ENCODE results near the gene SPIRE2.
A peak's percentile ranks its signal among the peaks of the same experiment; 100 is the strongest.
"Not testable (repeated sequence)": the region's sequence is repeated elsewhere in the genome, so short reads cannot be mapped to it uniquely, and the experiment has no call there.

Gene SPIRE2

GRCh38 chr16:89864527-89864820, 36.2 kb downstream of the SPIRE2 start:
- H3K36me3 ChIP-seq (ENCODE audit: control insufficient read depth in 1 of 2, insufficient read depth in 2 of 2, low read length in 2 of 2) = peaks cover 0 to 37% of the 10 kb centered on the region in 2 donors
- H3K9ac ChIP-seq (ENCODE audit: low read depth in 1 of 2, low read length in 2 of 2) = no peak overlapping the region
- no peaks in the 10 kb centered on the region for H3K27me3 ChIP-seq (ENCODE audit: control insufficient read depth in 1 of 2, insufficient read depth in 2 of 2, low read length in 2 of 2)
- no peak overlapping the region for H3K27ac ChIP-seq (ENCODE audit: low read depth, low read length)
- peaks cover 9 to 16% of the 10 kb centered on the region in 2 donors for H3K4me1 ChIP-seq (ENCODE audit: control insufficient read depth in 1 of 2, insufficient read depth in 2 of 2, low read length in 2 of 2)
- peaks cover 0 to 7% of the 10 kb centered on the region in 2 donors for H3K9me3 ChIP-seq (ENCODE audit: control insufficient read depth in 1 of 2, low read length in 2 of 2)
- no peak overlapping the region for H3K4me3 ChIP-seq (ENCODE audit: low read depth in 1 of 2, low read length in 2 of 2)

- H3K4me1 ChIP-seq (ENCODE audit: control insufficient read depth in 1 of 2, insufficient read depth in 2 of 2, low read length in 2 of 2) = peaks cover 8 to 20% of the 10 kb centered on the region in 2 donors
- no peak overlapping the region for H3K4me3 ChIP-seq (ENCODE audit: low read depth in 1 of 2, low read length in 2 of 2)
- no peak overlapping the region for H3K27ac ChIP-seq (ENCODE audit: low read depth, low read length)
- H3K9me3 ChIP-seq (ENCODE audit: control insufficient read depth in 1 of 2, low read length in 2 of 2) = peaks cover 0 to 7% of the 10 kb centered on the region in 2 donors
- peaks cover 0 to 27% of the 10 kb centered on the region in 2 donors for H3K36me3 ChIP-seq (ENCODE audit: control insufficient read depth in 1 of 2, insufficient read depth in 2 of 2, low read length in 2 of 2)
- H3K27me3 ChIP-seq (ENCODE audit: control insufficient read depth in 1 of 2, insufficient read depth in 2 of 2, low read length in 2 of 2) = no peaks in the 10 kb centered on the region
- no peak overlapping the region for H3K9ac ChIP-seq (ENCODE audit: low read depth in 1 of 2, low read length in 2 of 2)
These were observed 39.6 kb downstream of the SPIRE2 start for GRCh38 chr16:89867918-89868317.

- no peak overlapping the region for H3K4me3 ChIP-seq (ENCODE audit: low read depth in 1 of 2, low read length in 2 of 2)
- peaks cover 5 to 13% of the 10 kb centered on the region in 2 donors for H3K4me1 ChIP-seq (ENCODE audit: control insufficient read depth in 1 of 2, insufficient read depth in 2 of 2, low read length in 2 of 2)
- H3K27me3 ChIP-seq (ENCODE audit: control insufficient read depth in 1 of 2, insufficient read depth in 2 of 2, low read length in 2 of 2) = no peaks in the 10 kb centered on the region
- no peak overlapping the region for H3K27ac ChIP-seq (ENCODE audit: low read depth, low read length)
- H3K36me3 ChIP-seq (ENCODE audit: control insufficient read depth in 1 of 2, insufficient read depth in 2 of 2, low read length in 2 of 2) = peaks cover under 1 to 14% of the 10 kb centered on the region in 2 donors
- H3K9me3 ChIP-seq (ENCODE audit: control insufficient read depth in 1 of 2, low read length in 2 of 2) = peaks cover 0 to 7% of the 10 kb centered on the region in 2 donors
- no peak overlapping the region for H3K9ac ChIP-seq (ENCODE audit: low read depth in 1 of 2, low read length in 2 of 2)
These were observed 41.6 kb downstream of the SPIRE2 start for GRCh38 chr16:89869911-89870310.

- Histone ChIP-seq H3K36me3 (ENCODE audit: control insufficient read depth in 1 of 2, insufficient read depth in 2 of 2, low read length in 2 of 2) (peaks cover 4 to 17% of the 10 kb centered on the region in 2 donors), H3K4me1 (ENCODE audit: control insufficient read depth in 1 of 2, insufficient read depth in 2 of 2, low read length in 2 of 2) (peaks cover 5 to 15% of the 10 kb centered on the region in 2 donors), H3K9ac (ENCODE audit: low read depth in 1 of 2, low read length in 2 of 2) (no peak overlapping the region), H3K9me3 (ENCODE audit: control insufficient read depth in 1 of 2, low read length in 2 of 2) (peaks cover 0 to 7% of the 10 kb centered on the region in 2 donors), H3K27ac (ENCODE audit: low read depth, low read length) (no peak overlapping the region), H3K4me3 (ENCODE audit: low read depth in 1 of 2, low read length in 2 of 2) (no peak overlapping the region), H3K27me3 (ENCODE audit: control insufficient read depth in 1 of 2, insufficient read depth in 2 of 2, low read length in 2 of 2) (no peaks in the 10 kb centered on the region)
These were observed 42.2 kb downstream of the SPIRE2 start for GRCh38 chr16:89870440-89870839.

- Histone ChIP-seq H3K27ac (ENCODE audit: low read depth, low read length) (no peak overlapping the region), H3K9ac (ENCODE audit: low read depth in 1 of 2, low read length in 2 of 2) (no peak overlapping the region), H3K9me3 (ENCODE audit: control insufficient read depth in 1 of 2, low read length in 2 of 2) (peaks cover 0 to 7% of the 10 kb centered on the region in 2 donors), H3K27me3 (ENCODE audit: control insufficient read depth in 1 of 2, insufficient read depth in 2 of 2, low read length in 2 of 2) (no peaks in the 10 kb centered on the region), H3K4me3 (ENCODE audit: low read depth in 1 of 2, low read length in 2 of 2) (no peak overlapping the region), H3K36me3 (ENCODE audit: control insufficient read depth in 1 of 2, insufficient read depth in 2 of 2, low read length in 2 of 2) (peaks cover 4 to 17% of the 10 kb centered on the region in 2 donors), H3K4me1 (ENCODE audit: control insufficient read depth in 1 of 2, insufficient read depth in 2 of 2, low read length in 2 of 2) (peaks cover 5 to 15% of the 10 kb centered on the region in 2 donors)
These were observed 43.6 kb downstream of the SPIRE2 start for GRCh38 chr16:89871895-89872294.

- H3K27me3 ChIP-seq (ENCODE audit: control insufficient read depth in 1 of 2, insufficient read depth in 2 of 2, low read length in 2 of 2) = no peaks in the 10 kb centered on the region
- H3K36me3 ChIP-seq (ENCODE audit: control insufficient read depth in 1 of 2, insufficient read depth in 2 of 2, low read length in 2 of 2) = peaks cover 4 to 13% of the 10 kb centered on the region in 2 donors
- no peaks in the 10 kb centered on the region for H3K9me3 ChIP-seq (ENCODE audit: control insufficient read depth in 1 of 2, low read length in 2 of 2)
- H3K4me3 ChIP-seq (ENCODE audit: low read depth in 1 of 2, low read length in 2 of 2) = peak within 1 kb of the TSS; percentile 78 to 84
- peak within 1 kb of the TSS; percentile 100 for H3K27ac ChIP-seq (ENCODE audit: low read depth, low read length)
- peaks cover 5 to 15% of the 10 kb centered on the region in 2 donors for H3K4me1 ChIP-seq (ENCODE audit: control insufficient read depth in 1 of 2, insufficient read depth in 2 of 2, low read length in 2 of 2)
- H3K9ac ChIP-seq (ENCODE audit: low read depth in 1 of 2, low read length in 2 of 2) = peak within 1 kb of the TSS; percentile 85 to 94
These were observed 45.1 kb downstream of the SPIRE2 start, which contains the start of gene TCF25 for GRCh38 chr16:89873109-89873971. TCF25 (plus strand) TSS chr16:89873592; CDS start chr16:89873668, 76 bp downstream.

GRCh38 chr16:89873972-89874689, 45.9 kb downstream of the SPIRE2 start:
- H3K36me3 ChIP-seq (ENCODE audit: control insufficient read depth in 1 of 2, insufficient read depth in 2 of 2, low read length in 2 of 2) = peaks cover 4 to 21% of the 10 kb centered on the region in 2 donors
- peak overlapping the region; percentile 78 to 84 for H3K4me3 ChIP-seq (ENCODE audit: low read depth in 1 of 2, low read length in 2 of 2)
- peak overlapping the region; percentile 39 to 85 for H3K9ac ChIP-seq (ENCODE audit: low read depth in 1 of 2, low read length in 2 of 2)
- H3K9me3 ChIP-seq (ENCODE audit: control insufficient read depth in 1 of 2, low read length in 2 of 2) = no peaks in the 10 kb centered on the region
- peak overlapping the region; percentile 100 for H3K27ac ChIP-seq (ENCODE audit: low read depth, low read length)
- H3K27me3 ChIP-seq (ENCODE audit: control insufficient read depth in 1 of 2, insufficient read depth in 2 of 2, low read length in 2 of 2) = no peaks in the 10 kb centered on the region
- peaks cover 5 to 15% of the 10 kb centered on the region in 2 donors for H3K4me1 ChIP-seq (ENCODE audit: control insufficient read depth in 1 of 2, insufficient read depth in 2 of 2, low read length in 2 of 2)

- H3K27ac ChIP-seq (ENCODE audit: low read depth, low read length); H3K4me1 ChIP-seq (ENCODE audit: control insufficient read depth in 1 of 2, insufficient read depth in 2 of 2, low read length in 2 of 2); H3K9me3 ChIP-seq (ENCODE audit: control insufficient read depth in 1 of 2, low read length in 2 of 2); H3K27me3 ChIP-seq (ENCODE audit: control insufficient read depth in 1 of 2, insufficient read depth in 2 of 2, low read length in 2 of 2); H3K9ac ChIP-seq (ENCODE audit: low read depth in 1 of 2, low read length in 2 of 2); H3K4me3 ChIP-seq (ENCODE audit: low read depth in 1 of 2, low read length in 2 of 2): not testable (repeated sequence)
- peaks cover 23 to 46% of the 10 kb centered on the region in 2 donors for H3K36me3 ChIP-seq (ENCODE audit: control insufficient read depth in 1 of 2, insufficient read depth in 2 of 2, low read length in 2 of 2)
These were observed 50.8 kb downstream of the SPIRE2 start for GRCh38 chr16:89879123-89879522.

GRCh38 chr16:89880477-89881367, 52.4 kb downstream of the SPIRE2 start:
- Histone ChIP-seq H3K36me3 (ENCODE audit: control insufficient read depth in 1 of 2, insufficient read depth in 2 of 2, low read length in 2 of 2) (peaks cover 29 to 56% of the 10 kb centered on the region in 2 donors), H3K4me3 (ENCODE audit: low read depth in 1 of 2, low read length in 2 of 2) (no peak overlapping the region), H3K27ac (ENCODE audit: low read depth, low read length) (no peak overlapping the region), H3K9ac (ENCODE audit: low read depth in 1 of 2, low read length in 2 of 2) (no peak overlapping the region), H3K9me3 (ENCODE audit: control insufficient read depth in 1 of 2, low read length in 2 of 2) (no peaks in the 10 kb centered on the region), H3K27me3 (ENCODE audit: control insufficient read depth in 1 of 2, insufficient read depth in 2 of 2, low read length in 2 of 2) (no peaks in the 10 kb centered on the region), H3K4me1 (ENCODE audit: control insufficient read depth in 1 of 2, insufficient read depth in 2 of 2, low read length in 2 of 2) (no peaks in the 10 kb centered on the region)

All from duodenal mucosa (tissue), 2 donors.